RCC 7860 (cell line): ENCODE results near the gene ERCC4.

ENCODE experiments used
- DNase-seq: peaks from one replicate; pipeline ENCODE4 v3.0.0-alpha.2; 2015; ENCODE audit warnings: low spot score
- FAIRE-seq: peaks from 2 replicates; lab custom pipeline; 2012; peaks lifted over from hg19 to GRCh38; lab: Jason Lieb, UNC

Gene ERCC4

GRCh38 chr16:13988038-13988437, 68.1 kb downstream of the ERCC4 start:
- DNase-seq (no peak), FAIRE-seq (no peak)

- DNase-seq (no peak), FAIRE-seq (no peak)
Measured at GRCh38 chr16:13992322-13992721, 72.4 kb downstream of the ERCC4 start.

GRCh38 chr16:13992976-13993375, 73.0 kb downstream of the ERCC4 start:
- FAIRE-seq (no peak), DNase-seq (no peak)

- DNase-seq (no peak), FAIRE-seq (no peak)
Measured at GRCh38 chr16:13994239-13995106, 74.5 kb downstream of the ERCC4 start.

GRCh38 chr16:13995194-13995593, 75.2 kb downstream of the ERCC4 start:
- FAIRE-seq: no peak
- DNase-seq: no peak

- no peak for FAIRE-seq
- DNase-seq: no peak
Measured at GRCh38 chr16:13996778-13997288, 76.9 kb downstream of the ERCC4 start.

- no peak for FAIRE-seq
Measured at GRCh38 chr16:13997526-13997925, 77.6 kb downstream of the ERCC4 start.

GRCh38 chr16:13997933-13998332, 78.0 kb downstream of the ERCC4 start:
- DNase-seq: peak; percentile 70
- FAIRE-seq: peak; percentile 80

More at GRCh38 chr16:13997526-13997925, 77.6 kb downstream of the ERCC4 start:
- no peak for DNase-seq

GRCh38 chr16:13999071-13999894, 79.3 kb downstream of the ERCC4 start:
- DNase-seq (no peak), FAIRE-seq (no peak)

GRCh38 chr16:13999895-14000425, 80.0 kb downstream of the ERCC4 start:
- DNase-seq (no peak), FAIRE-seq (no peak)

- FAIRE-seq: no peak
- DNase-seq: no peak
Measured at GRCh38 chr16:14001521-14001920, 81.6 kb downstream of the ERCC4 start.
